ENCODE results near the gene SLC46A1. TPM values are rescaled to one million over a fixed set of nuclear protein-coding genes. Genes with fewer than 3 reads are reported as not detected.

Gene SLC46A1
- total RNA-seq, 2 experiments from 2014 or later: 2.1 to 3.1 TPM

GRCh38 chr17:28363186-28363585 is 42.8 kb downstream of the SLC46A1 start:
- CTCF ChIA-PET: no interaction called here
- Mint-ChIP-seq H3K4me3 (no peak overlapping the region), H3K9me3 (no peaks in the 10 kb centered on the region), H3K27ac (no peak overlapping the region), H3K36me3 (ENCODE audit: low read depth) (peaks cover 17% of the 10 kb centered on the region), H3K4me1 (ENCODE audit: low read depth) (peaks cover 10% of the 10 kb centered on the region), H3K27me3 (no peaks in the 10 kb centered on the region)
- no peak for TF ChIP-seq CTCF (IDR thresholded peaks at IDR 0.05)
- POLR2A ChIA-PET: interaction anchor here (0.9 to 1.0 kb wide), 2 partner anchors 24 to 44 kb away, joined by 3 read pairs; no protein-coding TSS in a partner anchor
- no peak for DNase-seq
- ATAC-seq: no peak
- intact Hi-C loops (cut with micrococcal nuclease): no loop called here

- ChIA-PET CTCF (interaction anchor here (1.0 to 4.4 kb wide), 6 partner anchors 8 to 190 kb away, joined by 3 to 19 read pairs (median 6); partner anchors contain the start of genes IFT20 and TNFAIP1), POLR2A (interaction anchor here (1.0 to 4.5 kb wide), 11 partner anchors 10 to 195 kb away, joined by 3 to 35 read pairs (median 9); partner anchors contain the start of genes IFT20, SARM1, TNFAIP1 and VTN)
Measured at GRCh38 chr17:28357901-28358197, 48.2 kb downstream of the SLC46A1 start.

GRCh38 chr17:28357061-28357900 is 48.7 kb downstream of the SLC46A1 start, which contains the start of gene POLDIP2:
Gene POLDIP2 (minus strand): TSS chr17:28357527. CDS start chr17:28357448, 79 bp downstream.
- ATAC-seq (peak; percentile 99), DNase-seq (peak; percentile 95)
- intact Hi-C loops (cut with micrococcal nuclease): no loop called here
- H3K36me3 Mint-ChIP-seq (ENCODE audit: low read depth): peaks cover 48% of the 10 kb centered on the region
- H3K27me3 Mint-ChIP-seq: no peaks in the 10 kb centered on the region
- peaks cover 34% of the 10 kb centered on the region for H3K4me1 Mint-ChIP-seq (ENCODE audit: low read depth)
- no peak for TF ChIP-seq CTCF (IDR thresholded peaks at IDR 0.05)
- H3K27ac Mint-ChIP-seq: peak within 1 kb of the TSS; percentile 92
- H3K9me3 Mint-ChIP-seq: no peaks in the 10 kb centered on the region
- POLR2A ChIA-PET: interaction anchor here (0.6 to 4.5 kb wide), 15 partner anchors 11 to 363 kb away, joined by 3 to 35 read pairs (median 4); partner anchors contain the start of genes IFT20, RPL23A, SARM1 and TNFAIP1
- peak within 1 kb of the TSS; percentile 97 for H3K4me3 Mint-ChIP-seq
- CTCF ChIA-PET: interaction anchor here (1.0 to 4.4 kb wide), 6 partner anchors 9 to 191 kb away, joined by 3 to 19 read pairs (median 6); partner anchors contain the start of genes IFT20 and TNFAIP1

More at GRCh38 chr17:28357901-28358197, 48.2 kb downstream of the SLC46A1 start:
- peaks cover 47% of the 10 kb centered on the region for H3K36me3 Mint-ChIP-seq (ENCODE audit: low read depth)
- no peaks in the 10 kb centered on the region for H3K27me3 Mint-ChIP-seq
- no peak for ATAC-seq
- TF ChIP-seq CTCF (IDR thresholded peaks at IDR 0.05): no peak
- peak overlapping the region; percentile 92 for H3K27ac Mint-ChIP-seq
- intact Hi-C loops (cut with micrococcal nuclease): no loop called here
- H3K4me3 Mint-ChIP-seq: peak overlapping the region; percentile 97
- H3K4me1 Mint-ChIP-seq (ENCODE audit: low read depth): peaks cover 34% of the 10 kb centered on the region
- DNase-seq: no peak
- no peaks in the 10 kb centered on the region for H3K9me3 Mint-ChIP-seq

- POLR2A ChIA-PET: interaction anchor here (1.2 kb wide), 1 partner anchor 15 kb away, joined by 4 read pairs; the partner anchor contains the start of genes IFT20 and TNFAIP1
- no peaks in the 10 kb centered on the region for H3K9me3 Mint-ChIP-seq
- CTCF ChIA-PET: interaction anchor here (1.3 kb wide), 1 partner anchor 15 kb away, joined by 4 read pairs; the partner anchor contains the start of genes IFT20 and TNFAIP1
- peaks cover 59% of the 10 kb centered on the region for H3K36me3 Mint-ChIP-seq (ENCODE audit: low read depth)
- H3K27ac Mint-ChIP-seq: no peak overlapping the region
- intact Hi-C loops (cut with micrococcal nuclease): no loop called here
- peaks cover 5% of the 10 kb centered on the region for H3K4me1 Mint-ChIP-seq (ENCODE audit: low read depth)
- DNase-seq: no peak
- H3K4me3 Mint-ChIP-seq: no peak overlapping the region
- no peak for ATAC-seq
- no peaks in the 10 kb centered on the region for H3K27me3 Mint-ChIP-seq
- no peak for TF ChIP-seq CTCF (IDR thresholded peaks at IDR 0.05)
Measured at GRCh38 chr17:28350271-28350670, 55.7 kb downstream of the SLC46A1 start.

All from activated CD8-positive, alpha-beta T cell treated with anti-CD3 and anti-CD28 coated beads for 36 hours (primary cell).